NCI-H146 treated with DMSO at 0.1 percent for 48 hours (cell line): Measurements from ENCODE around the gene OR4K17.
"Not testable (repeated sequence)": the region's sequence is repeated elsewhere in the genome, so short reads cannot be mapped to it uniquely, and the experiment has no call there.

Experiments
- DNase-seq: peaks from one replicate; lab custom pipeline; 2025; ENCODE audit not compliant: unreplicated experiment; lab: John Stamatoyannopoulos, UW

The OR4K17 gene

GRCh38 chr14:20110438-20110837 lies at the start of gene OR4K17:
TSS of gene OR4K17 (plus strand) at chr14:20110739. CDS start at chr14:20117500, 6,761 bp downstream.
- DNase-seq: no peak

GRCh38 chr14:20092050-20092449 lies 18.5 kb upstream of the OR4K17 start:
- no peak for DNase-seq

GRCh38 chr14:20093442-20093841 lies 17.1 kb upstream of the OR4K17 start:
- DNase-seq: no peak

GRCh38 chr14:20098926-20099770 lies 11.4 kb upstream of the OR4K17 start:
- not testable (repeated sequence) for DNase-seq

- no peak for DNase-seq
Measured at GRCh38 chr14:20112321-20112720, 1.8 kb downstream of the OR4K17 start.

- no peak for DNase-seq
Measured at GRCh38 chr14:20116748-20117147, 6.2 kb downstream of the OR4K17 start.

- DNase-seq: no peak
Measured at GRCh38 chr14:20118795-20119194, 8.3 kb downstream of the OR4K17 start.

GRCh38 chr14:20138520-20138919 lies 28.0 kb downstream of the OR4K17 start, which contains the start of gene OR4N5:
TSS of gene OR4N5 (plus strand) at chr14:20138820. CDS start at chr14:20143736, 4,916 bp downstream.
- no peak for DNase-seq

GRCh38 chr14:20143911-20144310 lies 33.4 kb downstream of the OR4K17 start:
- no peak for DNase-seq

- no peak for DNase-seq
Measured at GRCh38 chr14:20144820-20145219, 34.3 kb downstream of the OR4K17 start.

- DNase-seq: no peak
Measured at GRCh38 chr14:20164462-20164861, 53.9 kb downstream of the OR4K17 start.

GRCh38 chr14:20167091-20167490 lies 56.6 kb downstream of the OR4K17 start:
- DNase-seq: no peak

- DNase-seq: not testable (repeated sequence)
Measured at GRCh38 chr14:20169852-20170251, 59.3 kb downstream of the OR4K17 start.
